NCI-H2196 treated with DMSO at 0.1 percent for 48 hours (cell line): Measurements from ENCODE around the gene SF3B1.

Experiments
- DNase-seq: peaks from one replicate; lab custom pipeline; 2025; ENCODE audit not compliant: unreplicated experiment; lab: John Stamatoyannopoulos, UW

The SF3B1 gene

DNA sequence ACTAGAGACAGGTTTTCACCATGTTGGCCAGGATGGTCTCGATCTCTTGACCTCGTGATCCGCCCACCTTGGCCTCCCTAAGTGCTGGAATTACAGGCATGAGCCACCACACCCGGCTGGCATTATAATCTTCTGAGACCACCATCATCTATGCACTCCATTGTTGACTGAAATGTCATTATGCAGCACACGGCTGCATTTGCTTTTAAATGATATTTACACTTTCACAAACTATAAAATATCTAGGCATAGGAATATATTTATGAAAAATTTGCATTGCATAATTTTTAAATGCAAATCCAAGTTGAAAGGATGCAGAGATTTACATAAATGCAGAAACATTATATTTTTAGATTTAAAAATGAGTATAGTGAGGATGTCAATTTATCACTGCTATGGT lies 94.2 kb downstream of the SF3B1 start:
- DNase-seq = no peak
